Measurements from ENCODE around the gene MICAL2. TPM values are rescaled to one million over a fixed set of nuclear protein-coding genes. Genes with fewer than 3 reads are reported as not detected.

The MICAL2 gene
- total RNA-seq, 1 experiment from 2014 or later = 37.4 TPM

DNA sequence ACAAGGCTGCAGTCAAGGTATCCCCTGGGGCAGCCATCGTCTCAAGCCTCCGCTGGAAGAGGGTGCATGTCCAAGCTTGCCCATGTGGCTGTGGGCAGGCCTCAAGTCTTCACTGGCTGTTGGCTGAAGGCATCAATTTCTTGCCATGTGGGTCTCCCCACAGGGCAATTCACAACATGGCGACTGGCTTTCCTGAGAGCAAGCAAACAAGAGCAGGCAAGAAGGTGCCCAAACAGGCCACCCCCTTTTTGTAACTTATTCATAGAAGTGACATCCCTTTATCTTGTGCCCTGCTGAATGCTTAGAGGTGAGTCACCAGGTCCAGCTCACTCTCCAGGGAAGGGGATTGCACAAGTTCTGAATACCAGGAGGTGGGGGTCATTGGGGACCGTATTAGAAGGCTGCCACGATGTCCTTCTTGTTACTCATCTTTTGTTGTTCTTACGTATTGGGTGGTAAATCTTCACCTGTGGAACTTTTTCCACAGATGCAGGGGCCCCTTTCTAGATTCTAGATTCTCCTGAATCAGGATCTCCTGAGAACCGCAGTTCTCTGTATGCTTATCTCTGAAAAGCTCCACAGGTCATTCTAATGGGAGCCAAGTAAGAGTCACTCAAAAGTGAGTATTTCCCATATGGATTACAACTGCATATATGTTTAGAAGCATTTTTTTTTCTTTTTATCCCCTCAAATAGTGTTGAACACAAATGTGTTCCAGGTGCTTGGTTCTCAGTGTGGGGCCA is 44.2 kb upstream of the MICAL2 start (continued):
- no peak for TF ChIP-seq EZH2phosphoT487 (IDR thresholded peaks at IDR 0.05; ENCODE audit: borderline replicate concordance)
- TF ChIP-seq EZH2 (IDR thresholded peaks at IDR 0.05) = no peak
- TF ChIP-seq POLR2AphosphoS5 (IDR thresholded peaks at IDR 0.05; ENCODE audit: low read depth, low read length) = peak; percentile 77
- TF ChIP-seq SRF (IDR thresholded peaks at IDR 0.05; ENCODE audit: low read depth) = peak; percentile 79

DNA sequence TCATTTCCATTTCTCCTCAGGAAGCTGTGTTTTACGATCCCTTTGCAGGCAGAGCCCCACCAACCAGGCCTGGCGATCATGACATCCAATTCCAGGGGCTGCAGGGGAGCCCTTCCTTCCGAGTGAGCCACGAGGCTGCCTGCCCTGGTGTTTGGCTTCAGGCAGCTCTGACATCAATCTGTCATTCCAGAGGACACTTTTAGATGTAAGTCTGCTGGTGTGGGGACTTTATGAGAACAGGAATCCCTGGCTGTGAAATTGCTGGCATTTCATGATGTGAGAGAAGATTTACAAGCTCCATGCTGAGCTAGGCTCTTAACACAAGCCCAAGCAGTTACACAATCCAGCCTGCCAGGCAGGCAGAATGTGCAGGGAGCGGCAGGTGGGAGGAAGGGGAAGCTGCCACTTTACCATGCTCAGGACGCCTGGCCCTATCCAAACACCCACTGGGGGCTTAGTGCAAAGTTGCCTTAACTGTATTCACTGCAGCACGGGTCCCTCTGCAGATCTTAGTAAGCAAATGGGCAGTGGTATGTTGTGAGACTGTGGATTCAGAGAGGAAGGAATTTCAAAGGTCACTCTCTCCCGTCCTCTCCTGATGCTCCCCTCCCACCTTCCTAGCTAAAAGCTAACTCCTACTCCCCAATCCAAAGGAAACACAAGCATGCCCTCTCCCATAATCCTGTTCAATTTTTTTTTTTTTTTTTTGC is 43.4 kb upstream of the MICAL2 start:
- Histone ChIP-seq H3K27ac (ENCODE audit: low read depth, low read length) (peak overlapping the region; percentile 82), H3K4me2 (ENCODE audit: low read length) (peak overlapping the region; percentile 72), H3K9me3 (ENCODE audit: control insufficient read depth in 1 of 2, insufficient read depth in 1 of 2, low read depth in 1 of 2, low read length in 2 of 2) (no peaks in the 10 kb centered on the region), H3K36me3 (ENCODE audit: control insufficient read depth in 1 of 2, insufficient read depth in 2 of 2, low read length in 2 of 2) (no peaks in the 10 kb centered on the region), H3K4me1 (ENCODE audit: control insufficient read depth in 1 of 2, insufficient read depth in 2 of 2, low read length in 2 of 2) (peaks cover 31 to 50% of the 10 kb centered on the region in 2 experiments), H3K4me3 (replicated peaks in 1 of 2; ENCODE audit: low read depth in 1 of 2, low read length in 2 of 2) (peak overlapping the region in 1 of 2 experiments; percentile 30; a peak in 2 of 4 replicates), H3K27me3 (ENCODE audit: insufficient read depth, low read length) (no peaks in the 10 kb centered on the region), H4K20me1 (ENCODE audit: insufficient read depth) (no peaks in the 10 kb centered on the region), H3K79me2 (ENCODE audit: insufficient read depth, low read length) (no peaks in the 10 kb centered on the region), H2AFZ (ENCODE audit: low read depth, low read length, poor library complexity, severe bottlenecking) (no peak overlapping the region), H3K9me2 (ENCODE audit: insufficient read depth) (no peaks in the 10 kb centered on the region), H3K9ac (ENCODE audit: low read length) (peak overlapping the region; percentile 57)
- no peak for DNase-seq (ENCODE audit: low read depth, low spot score)
- POLR2A ChIA-PET = interaction anchor here (0.7 to 5.3 kb wide), 5 partner anchors 11 to 112 kb away, joined by 3 to 43 read pairs (median 4); no protein-coding TSS in a partner anchor
- ATAC-seq = peak; percentile 49
- TF ChIP-seq YY1 (IDR thresholded peaks at IDR 0.05; ENCODE audit: extremely low read depth, insufficient replicate concordance, low read depth, low read length) = no peak
- peak; percentile 37; the same call in 1 of the 2 replicates for TF ChIP-seq CEBPB (IDR thresholded peaks at IDR 0.05; ENCODE audit: low read depth)
- BruUV-seq (replicated peaks) = TSS peak; percentile 93
- CTCF ChIA-PET = interaction anchor here (1.5 to 2.2 kb wide), 3 partner anchors 16 to 222 kb away, joined by 4 to 6 read pairs (median 5); no protein-coding TSS in a partner anchor
- RAD21 ChIA-PET (ENCODE audit: low non-redundant PET in 1 of 2, low total read pairs in 2 of 2, uncharacterized antibody in 2 of 2, unreplicated experiment in 2 of 2) = interaction anchor here in 1 of 2 experiments (1.3 kb wide), 1 partner anchor 21 kb away, joined by 4 read pairs; no protein-coding TSS in a partner anchor
- intact Hi-C loops (cut with micrococcal nuclease) = loop anchor here (1.0 kb wide), 1 partner anchor 23 kb away; no protein-coding TSS in a partner anchor

Data from HCT116 (cell line).